ENCODE measurements around the gene IGSF3.
"Not testable (repeated sequence)": the region's sequence is repeated elsewhere in the genome, so short reads cannot be mapped to it uniquely, and the experiment has no call there.

Gene IGSF3

DNA sequence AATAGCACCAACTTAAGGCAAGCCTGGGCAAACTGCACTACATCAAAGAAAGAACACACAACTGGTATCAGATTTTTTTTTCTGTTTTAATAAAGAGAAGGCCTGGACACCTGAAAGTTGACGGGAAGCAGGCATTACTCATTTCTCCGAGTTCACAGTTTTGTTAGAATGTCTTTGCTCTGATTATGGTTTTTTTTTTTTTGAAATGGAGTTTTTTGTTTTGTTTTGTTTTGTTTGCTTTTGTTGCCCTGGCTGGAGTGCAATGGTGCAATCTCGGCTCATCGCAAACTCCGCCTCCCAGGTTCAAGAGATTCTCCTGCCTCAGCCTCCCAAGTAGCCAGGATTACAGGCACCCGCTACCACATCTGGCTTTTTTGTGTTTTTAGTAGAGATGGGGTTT, 9.7 kb downstream of the IGSF3 start:
- not testable (repeated sequence) for DNase-seq

DNA sequence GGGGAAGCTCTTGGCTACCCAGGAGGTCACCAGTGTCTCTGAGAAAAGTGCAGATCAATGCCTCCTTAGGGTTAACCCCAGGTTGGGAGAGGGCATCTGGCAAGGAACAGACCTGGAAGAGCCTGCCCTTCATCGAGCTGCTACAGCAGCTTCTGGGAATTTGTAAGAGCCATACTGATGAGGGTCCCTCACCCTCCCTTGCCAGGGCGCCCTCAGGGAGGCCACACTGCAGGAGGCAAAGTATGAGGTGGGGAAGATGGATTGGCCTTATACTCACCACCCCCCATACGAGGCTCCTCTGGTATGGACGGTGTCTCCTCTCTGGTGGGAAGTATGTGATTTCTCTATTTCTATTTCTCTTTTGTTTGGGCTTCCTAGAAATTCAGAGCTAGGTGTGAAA, 13.2 kb downstream of the IGSF3 start:
- no peak for DNase-seq

DNA sequence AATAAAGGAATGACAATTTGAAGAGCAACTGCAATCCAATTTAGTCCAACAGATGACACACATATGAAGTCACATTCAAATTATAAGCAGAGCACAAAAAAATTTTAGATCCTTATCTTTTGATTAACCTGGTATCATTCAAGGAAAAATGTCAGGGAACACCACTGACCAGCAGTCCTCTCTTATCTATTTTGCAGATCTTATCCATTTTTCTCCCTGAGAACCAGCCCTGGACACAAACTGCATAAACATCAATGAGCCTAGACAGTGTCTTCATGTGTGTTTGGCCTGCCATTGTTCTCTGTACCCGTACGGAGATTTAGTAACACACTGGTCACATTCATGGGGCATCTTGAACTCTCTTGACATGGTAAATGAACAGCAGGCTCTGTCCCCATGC, 14.9 kb downstream of the IGSF3 start:
- DNase-seq, result not testable (repeated sequence)

DNA sequence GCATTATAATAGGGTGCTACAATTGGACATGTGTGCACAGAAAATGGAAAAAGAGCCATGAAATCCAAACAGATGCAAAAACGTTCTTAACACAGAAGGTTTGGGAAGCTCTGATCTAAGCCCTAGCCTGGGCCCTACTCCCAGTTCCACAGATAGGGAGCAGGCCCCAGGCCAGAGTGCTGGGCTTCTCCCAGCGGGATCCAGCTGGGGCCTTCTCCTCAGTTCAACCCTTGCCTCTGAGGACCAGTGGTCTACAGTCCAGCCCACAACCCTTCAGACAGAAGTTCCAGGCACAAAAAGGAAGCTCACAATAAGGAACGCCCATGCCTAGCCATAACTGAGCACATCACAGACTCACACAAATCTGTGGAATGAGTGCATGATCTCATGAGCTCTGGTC, 16.8 kb downstream of the IGSF3 start:
- DNase-seq, result not testable (repeated sequence)

DNA sequence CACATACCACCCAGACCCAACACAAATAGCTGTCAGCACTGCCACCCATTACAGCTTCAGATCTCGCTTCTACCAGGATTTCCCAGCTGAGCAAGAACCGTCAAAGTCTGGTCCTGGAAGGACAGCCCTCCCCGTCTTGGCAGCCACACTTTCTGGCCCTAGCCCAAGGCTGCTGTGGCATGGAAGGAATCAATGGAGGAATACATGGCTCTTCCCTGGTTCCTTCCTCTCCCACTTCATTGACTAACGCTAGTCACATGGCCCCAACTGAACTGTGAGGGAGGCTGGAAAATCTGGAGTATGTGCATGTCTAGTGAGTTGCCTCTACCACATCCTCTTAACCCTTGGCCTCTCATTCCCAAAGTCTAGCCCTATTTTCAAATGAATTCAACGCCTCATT, 18.5 kb downstream of the IGSF3 start:
- not testable (repeated sequence) for DNase-seq

DNA sequence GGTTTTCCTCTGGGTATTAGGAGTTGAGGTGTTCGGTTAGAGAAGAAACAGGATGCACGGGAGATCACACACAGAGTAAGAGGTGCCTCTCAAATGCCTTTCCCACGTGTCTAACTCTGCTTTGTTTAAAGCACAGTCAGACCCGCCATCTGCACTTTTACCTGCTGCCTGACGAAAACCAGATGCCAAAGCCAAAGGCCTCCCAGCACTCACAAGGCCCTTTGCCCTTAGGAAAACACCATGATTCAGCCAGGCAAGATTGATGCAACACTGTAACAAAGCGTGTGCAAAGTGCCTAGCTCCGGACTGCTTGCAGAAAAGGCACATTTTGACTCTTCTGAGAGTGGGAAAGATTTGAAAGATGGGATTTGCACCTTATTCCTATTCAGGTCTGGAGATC, 19.2 kb downstream of the IGSF3 start:
- DNase-seq, result not testable (repeated sequence)

DNA sequence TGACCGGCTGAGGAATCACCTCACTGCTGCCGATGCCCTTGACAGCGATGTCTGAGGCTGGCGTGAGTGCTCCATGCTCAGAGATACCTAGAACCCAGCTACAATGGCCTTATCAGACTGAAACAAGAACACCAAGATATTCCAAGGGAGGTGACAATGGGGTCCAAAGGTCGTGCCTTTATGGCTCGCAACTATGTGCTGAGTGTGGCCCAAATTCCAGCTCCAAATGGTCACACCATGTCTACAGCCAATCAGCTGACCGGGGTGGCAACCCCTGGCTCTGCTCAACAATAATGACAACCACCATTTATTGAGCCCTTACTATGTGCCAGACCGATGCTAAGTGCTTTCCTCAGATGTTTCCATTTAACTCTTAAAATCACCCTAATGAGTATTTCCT, 20.3 kb downstream of the IGSF3 start:
- not testable (repeated sequence) for DNase-seq

DNA sequence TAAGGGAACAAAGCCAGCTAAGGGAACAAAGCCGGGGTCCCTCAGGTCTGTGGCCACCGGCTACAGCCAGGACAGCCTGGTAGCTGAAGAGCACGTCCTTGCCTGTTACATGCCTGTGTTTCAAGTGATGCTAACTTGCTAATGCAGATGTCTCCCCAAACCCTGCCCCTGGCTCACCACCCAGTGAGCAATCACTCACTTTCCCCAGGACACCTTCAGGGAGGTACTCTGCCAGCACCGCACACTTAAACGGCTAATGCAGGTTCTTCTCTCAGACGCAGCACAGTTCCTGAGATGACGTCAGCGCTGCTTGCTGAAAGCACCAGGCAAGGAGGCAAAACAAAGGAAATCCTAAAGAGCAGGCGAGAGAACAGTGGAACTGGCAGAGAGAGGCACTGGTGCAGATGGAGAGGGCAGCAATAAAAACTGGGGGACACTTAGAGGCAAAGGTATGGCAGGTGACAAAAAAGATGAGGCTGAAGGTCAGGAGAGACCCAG, 20.8 kb downstream of the IGSF3 start:
- not testable (repeated sequence) for DNase-seq

DNA sequence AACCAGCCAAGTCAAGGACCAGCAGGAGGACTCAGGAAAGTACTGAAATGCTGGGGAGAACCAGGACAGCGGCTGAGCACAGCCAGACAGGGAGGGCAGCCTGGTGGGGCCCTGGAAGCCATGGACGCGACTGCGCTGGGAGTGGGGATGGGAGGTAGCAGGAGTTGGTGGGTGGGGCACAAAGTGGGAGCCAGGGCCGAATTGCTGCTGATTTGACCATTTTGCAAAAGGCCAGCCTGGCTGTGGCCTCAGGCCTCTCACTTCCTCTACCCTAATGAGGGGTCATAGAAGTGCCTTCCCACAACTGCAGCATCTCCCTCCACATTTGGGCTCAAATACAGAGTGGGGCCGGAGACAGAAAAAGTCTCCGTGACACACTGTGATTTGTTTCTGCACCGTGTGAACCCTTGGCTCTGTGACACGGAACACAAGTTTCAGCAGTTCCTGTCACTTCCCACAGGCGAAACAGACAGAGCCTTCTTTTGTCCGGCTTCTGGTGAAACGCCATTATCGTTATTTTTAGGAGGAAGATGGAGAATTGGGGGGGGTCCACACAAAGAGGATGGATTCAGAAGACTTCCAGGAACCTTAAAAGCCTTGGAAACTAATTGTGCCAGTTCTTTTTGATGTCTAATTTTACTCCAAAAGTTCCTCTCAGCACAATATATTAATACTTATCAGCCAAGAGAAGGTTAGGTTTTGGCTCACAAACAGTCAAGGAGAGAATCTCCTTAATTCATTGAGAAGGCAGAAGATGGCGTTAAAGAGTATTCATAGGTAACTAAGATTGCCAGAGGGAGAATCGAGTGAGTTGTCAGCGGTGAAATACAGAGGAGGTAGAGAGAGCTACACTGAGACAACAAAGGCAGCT, 21.5 kb downstream of the IGSF3 start:
- not testable (repeated sequence) for DNase-seq

DNA sequence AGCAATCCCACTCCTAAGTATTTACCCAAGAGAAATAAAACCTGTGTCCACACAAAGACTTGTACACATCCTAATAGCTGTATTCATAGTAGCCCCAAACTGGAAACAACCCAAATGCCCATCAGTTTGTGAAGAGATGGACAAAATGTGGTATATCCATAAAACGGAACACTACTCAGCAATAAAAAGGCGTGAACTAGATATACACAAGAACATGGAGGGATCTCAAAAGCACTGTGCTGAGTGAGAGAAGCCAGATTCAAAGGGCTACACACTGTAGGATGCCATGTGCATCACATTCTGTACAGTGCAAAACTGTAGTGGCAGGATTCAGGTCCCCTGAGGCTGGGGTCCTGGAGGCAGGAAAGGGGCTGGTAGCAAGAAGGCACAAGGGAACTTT, 22.5 kb downstream of the IGSF3 start:
- DNase-seq, result not testable (repeated sequence)

DNA sequence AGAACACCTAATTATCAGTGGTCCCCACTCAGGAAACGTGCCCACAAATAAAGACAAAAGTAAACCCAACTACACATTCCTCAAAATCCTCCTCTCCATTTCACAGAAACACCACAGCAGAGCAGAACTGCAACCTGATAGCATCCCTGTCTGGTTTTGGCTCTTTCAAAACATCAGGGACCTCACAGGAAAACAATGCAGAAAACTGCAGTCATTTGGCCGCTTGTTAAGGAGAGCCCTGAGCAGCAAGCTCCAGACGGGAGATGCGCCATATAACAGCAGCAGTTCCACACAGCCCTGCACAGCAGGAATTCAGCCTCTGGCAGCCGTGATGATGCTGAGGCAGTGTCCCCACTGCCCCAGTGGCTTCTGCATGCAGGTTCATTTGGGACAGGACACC, 23.4 kb downstream of the IGSF3 start:
- not testable (repeated sequence) for DNase-seq

DNA sequence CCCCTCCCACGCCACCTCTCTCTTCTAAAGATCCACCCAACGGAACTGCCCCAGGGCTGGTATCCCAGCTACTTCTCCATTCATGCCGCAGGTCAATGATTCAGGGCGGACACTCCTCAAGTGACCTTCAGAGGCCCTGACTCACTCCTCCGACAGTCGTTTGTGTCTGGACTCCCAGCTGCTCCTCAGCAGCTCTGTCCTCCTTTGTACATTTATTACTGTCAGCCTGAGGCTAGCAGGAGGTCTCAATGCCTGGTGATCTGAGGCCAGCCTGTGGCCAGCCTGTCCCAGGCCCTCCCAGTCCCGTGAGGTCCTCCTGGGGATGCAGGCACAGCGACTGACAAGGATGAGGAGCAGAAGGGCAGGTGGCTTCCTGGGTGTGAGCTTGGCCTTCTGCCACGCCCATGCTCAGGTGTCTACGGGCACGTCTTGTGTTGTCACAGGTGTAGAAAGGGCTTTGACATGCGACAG, 24.2 kb downstream of the IGSF3 start:
- not testable (repeated sequence) for DNase-seq

DNA sequence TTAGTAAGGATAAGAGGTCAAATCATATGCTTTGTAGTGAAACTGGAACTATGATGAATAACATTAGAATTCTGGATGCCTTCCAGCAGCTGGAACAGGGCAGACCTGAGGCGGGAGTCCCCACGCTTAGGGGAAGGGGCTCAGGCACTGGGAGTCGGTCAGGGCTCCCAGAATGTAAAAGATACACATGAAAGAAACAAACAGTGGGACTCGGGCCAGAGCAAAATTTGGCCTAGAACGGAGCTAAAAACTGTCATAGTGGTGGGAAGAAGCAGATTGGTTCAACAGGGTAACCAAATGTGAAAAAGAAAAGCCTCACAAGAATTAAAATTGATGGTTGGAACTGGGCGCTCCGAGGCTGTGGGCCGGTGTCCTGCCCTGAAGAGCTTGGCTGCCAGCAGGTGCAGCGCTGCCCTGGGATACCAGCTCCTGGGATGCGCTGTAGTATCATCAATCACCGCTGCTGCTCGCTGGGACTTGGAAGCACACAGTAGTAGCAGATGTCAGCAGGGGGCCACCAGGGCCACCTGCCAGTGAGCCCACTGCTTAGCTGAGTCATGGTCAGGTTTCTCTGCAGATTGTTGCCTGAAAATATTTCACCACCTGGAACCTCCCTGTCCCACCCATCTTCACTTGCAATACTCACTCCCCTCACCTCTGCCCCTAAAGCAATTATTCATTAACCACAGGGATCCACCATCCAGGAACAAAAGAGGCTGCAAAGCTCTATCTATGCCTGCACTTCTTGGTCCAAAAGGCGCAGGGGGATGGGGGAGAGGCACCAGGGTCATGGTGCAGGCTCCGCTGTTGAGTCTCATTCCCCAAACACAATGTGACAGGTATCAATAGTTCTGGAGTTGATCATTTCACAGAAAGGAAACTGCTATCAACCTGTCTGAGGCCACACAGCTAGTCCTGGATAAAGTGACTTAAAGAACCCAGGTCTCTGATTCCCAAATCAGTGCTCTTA, 24.9 kb downstream of the IGSF3 start:
- not testable (repeated sequence) for DNase-seq

DNA sequence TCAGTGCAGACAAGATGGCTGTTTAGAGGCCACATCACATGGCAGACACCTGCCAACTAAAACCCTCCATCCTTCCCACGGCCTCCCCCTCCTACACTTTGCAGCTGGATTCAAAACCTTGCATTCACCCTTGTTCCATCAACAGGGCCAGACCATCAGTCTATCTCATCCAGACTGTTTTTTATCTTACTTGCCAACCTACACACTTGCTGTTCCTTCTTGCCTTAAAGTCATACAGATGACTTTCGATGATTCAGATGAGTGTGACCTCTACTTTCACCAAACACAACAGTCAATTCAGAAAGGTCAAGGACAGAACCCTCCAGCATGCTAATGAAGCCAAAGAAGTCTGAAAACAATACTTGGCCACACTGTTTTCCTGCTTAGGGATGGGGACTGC, 29.9 kb downstream of the IGSF3 start:
- DNase-seq, result peak; percentile 26 to 35

DNA sequence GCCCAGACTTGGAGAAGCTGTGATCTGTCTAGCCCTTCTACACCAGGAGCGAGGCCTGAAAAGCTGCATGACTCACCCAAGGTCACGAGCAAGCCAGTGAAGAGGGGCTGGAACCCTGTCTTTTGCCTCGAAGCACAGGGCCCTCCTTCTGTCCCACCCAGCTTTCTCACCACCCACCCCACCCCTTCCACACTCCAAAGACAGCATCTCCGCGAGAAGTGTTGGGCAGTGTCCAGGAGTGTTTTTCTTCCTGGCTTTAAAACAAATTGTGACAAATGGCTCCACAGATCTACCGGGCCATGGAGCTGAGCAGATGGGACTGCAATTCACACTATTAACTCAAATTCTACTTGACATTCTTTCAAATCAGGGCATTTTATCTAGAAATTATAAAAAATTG, 30.9 kb downstream of the IGSF3 start:
- not testable (repeated sequence) for DNase-seq

DNA sequence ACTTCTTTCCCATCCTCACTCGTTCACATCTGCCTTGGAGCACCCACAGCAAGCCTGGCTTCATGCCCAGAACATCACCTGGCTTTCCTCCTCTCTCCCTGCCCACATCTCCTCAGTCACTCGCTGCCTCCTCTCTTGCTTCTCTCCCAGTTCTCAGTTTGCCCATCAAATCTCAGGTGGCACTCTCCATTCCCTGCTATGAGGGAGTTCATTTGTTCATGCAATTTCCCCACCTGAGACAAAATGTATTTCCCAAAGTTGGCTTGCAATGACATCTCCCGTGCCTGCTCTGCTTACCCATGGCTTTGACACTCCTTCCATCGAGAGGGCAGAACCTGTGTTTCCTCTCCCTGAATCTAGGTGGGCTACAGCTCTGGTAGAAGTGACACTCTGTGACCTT, 33.1 kb downstream of the IGSF3 start:
- DNase-seq, result not testable (repeated sequence)

DNA sequence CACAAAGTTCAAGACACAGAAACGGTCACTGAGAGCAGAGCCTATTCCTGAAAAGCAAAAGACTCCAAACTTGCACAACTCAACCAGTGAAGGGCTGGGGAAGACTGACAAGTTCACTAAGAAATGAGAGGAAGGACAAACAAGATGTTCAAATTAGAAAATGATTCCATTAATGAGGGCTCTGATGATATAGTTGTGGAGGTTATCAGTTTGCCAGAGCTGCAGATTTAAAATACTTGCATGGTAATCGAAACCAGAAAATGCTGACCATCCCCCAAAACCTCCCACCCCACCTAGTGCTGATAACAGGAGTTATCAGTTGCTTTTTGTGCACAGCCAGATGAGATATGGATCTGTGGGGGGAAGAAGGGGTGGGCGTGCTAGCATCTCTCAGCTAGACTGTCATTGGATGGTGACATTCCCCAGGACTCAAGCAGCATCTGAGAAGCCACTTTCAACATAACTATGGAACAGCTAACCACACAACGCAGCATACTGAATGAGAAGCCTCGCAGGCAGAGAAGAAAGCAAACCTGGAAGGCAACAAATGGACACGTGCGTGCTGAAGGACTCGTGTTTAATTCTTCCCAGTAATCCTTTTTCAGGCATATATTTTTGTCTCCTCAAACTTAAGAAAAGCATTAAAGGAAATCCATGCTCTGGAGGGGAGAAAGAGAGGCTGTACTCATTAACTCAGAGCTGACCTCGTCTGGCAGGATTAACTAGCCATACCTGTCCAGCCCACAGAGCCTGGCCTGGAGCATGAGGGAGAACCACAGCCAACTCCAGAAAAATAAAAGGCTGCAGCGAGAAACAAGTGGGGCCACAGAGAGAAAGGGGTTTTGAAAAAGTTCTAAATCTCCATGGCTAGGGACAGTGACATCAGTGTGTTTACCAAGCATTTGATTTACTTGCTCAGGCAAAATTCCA, 35.3 kb downstream of the IGSF3 start:
- not testable (repeated sequence) for DNase-seq

DNA sequence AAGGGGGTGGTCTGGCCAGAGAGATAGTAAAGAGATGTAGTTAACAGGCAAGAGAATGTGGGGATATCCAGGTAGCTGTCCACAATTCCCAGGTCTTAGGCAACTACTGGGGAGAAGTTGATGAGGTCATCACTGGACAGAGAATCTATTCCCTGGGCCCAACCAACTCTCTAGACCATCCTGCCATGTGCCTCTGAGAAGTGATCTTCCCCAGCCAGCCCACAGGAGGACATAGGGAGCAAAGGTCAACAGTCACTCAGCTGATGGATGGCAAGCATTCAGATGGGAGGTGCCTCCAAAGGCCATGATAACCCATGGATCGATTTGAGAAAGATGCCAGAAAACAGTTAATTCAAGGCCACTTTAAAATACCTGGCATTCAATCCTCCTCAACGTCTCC, 36.0 kb downstream of the IGSF3 start:
- not testable (repeated sequence) for DNase-seq

DNA sequence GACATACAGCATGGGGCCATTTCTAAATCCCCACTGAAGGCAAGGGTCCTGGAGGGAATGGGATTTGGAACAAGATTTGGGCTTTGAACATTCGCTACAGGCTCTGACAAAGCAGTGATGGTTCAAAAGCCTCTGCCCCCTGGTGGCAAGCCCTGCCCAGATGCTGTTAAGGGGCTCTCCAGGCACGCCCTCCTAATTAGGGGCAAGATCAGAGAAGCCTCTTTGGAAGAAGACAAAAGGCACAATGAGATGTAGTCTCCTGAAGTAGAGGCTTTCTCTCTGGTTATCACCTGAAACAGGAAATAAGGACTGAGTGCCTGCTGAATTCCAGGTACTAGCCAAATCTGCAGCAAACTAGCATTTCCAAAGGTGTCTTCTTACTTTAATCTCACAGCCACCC, 37.5 kb downstream of the IGSF3 start:
- not testable (repeated sequence) for DNase-seq

DNA sequence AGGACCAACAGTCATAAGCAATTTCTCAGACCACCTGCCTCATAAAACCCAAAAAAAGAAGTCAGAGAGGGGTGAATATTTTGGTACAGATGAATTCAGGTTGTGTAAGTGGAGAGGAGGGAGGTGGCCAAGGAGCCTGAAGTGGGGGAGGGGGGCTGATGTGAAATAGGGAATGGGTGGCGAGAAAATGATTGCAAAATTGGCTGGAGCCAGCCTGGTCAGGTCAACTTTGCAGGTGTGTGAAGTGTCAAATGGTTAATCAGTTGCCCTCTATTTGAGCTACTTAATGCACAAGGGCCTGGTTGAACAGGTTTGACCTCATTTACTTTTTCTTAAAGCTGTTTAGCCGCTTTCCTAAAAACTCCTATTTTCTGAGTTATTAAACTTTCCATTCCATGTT, 38.1 kb downstream of the IGSF3 start:
- DNase-seq, result not testable (repeated sequence)

DNA sequence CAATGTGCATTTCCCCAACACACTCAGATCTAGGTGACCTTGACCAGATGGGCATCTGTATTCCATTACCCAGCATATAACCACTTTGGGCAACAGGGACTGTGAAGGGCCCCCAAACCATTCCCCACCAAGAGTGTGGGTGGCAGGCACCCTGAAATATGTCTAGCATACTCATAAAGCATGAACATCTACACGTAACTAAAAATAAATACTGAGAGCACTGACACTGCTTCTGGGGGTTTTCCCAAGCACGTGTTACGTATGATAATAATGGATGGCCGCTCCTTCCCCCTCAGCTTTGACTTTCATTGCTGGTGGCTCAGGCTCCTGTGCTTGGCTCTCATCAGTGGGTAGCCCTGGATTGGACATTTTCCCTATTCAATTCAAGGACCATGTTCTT, 39.1 kb downstream of the IGSF3 start:
- DNase-seq, result peak in 1 of 2 experiments; percentile 33

DNA sequence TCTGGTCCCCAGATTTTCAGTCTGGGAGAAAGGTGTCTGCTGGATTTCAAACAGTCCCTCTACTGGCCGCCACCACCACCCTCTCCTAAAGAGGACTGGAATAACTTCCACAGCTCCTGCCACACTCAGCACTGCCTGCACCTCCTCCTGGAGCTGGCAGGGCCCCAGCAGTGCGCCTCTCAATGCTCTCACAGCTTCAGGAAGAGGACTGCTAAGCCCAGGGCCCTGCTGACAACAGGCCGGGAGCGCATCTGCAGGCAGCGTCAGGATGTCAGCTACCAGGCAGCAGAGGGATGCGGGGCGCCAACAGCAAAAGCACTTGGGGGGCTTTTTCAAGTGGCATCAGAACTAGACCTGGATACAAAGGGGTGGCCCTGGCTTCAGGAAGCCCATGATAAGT, 40.2 kb downstream of the IGSF3 start:
- DNase-seq, result not testable (repeated sequence)

Data from activated T-cell treated with anti-CD3 and anti-CD28 coated beads, Interleukin-2, amount 50 U/mL, for 48 hours (primary cell).